CD14-positive monocyte (primary cell): ENCODE measurements around the gene DRAM2. TPM values are rescaled to one million over a fixed set of nuclear protein-coding genes. Genes with fewer than 3 reads are reported as not detected.

ENCODE experiments used
- DNase-seq, 3 donors: peaks; one replicate each; pipeline ENCODE4 v3.0.0-alpha.2; 2011 to 2022
- H2AFZ ChIP-seq: 2 replicates; pipeline ENCODE4 v1.6.0; 2012; ENCODE audit warnings: mild to moderate bottlenecking, low read depth, low read length, inconsistent platforms; ENCODE audit not compliant: insufficient read depth, poor library complexity, severe bottlenecking
- H3K27ac ChIP-seq, 2 donors: 1 replicate in 1 of 2; 2 replicates in 1 of 2; pipeline ENCODE4 v1.5.1; 2012 to 2013; ENCODE audit warnings: low read length in 2 of 2, control low read depth in 1 of 2, inconsistent platforms in 1 of 2, low read depth in 1 of 2, mild to moderate bottlenecking in 1 of 2
- H3K27me3 ChIP-seq, 2 donors: one replicate each; pipeline versions ENCODE4 v1.6.0 to v1.6.1; 2011 to 2013; ENCODE audit warnings: low read length in 2 of 2; ENCODE audit not compliant: control insufficient read depth in 2 of 2, insufficient read depth in 2 of 2
- H3K36me3 ChIP-seq, 2 donors: replicated peaks in 1 of 2; 1 replicate in 1 of 2; 2 replicates in 1 of 2; pipeline versions ENCODE4 v1.5.1 to v1.6.1; 2012 to 2013; ENCODE audit warnings: low read length in 2 of 2, control low read depth in 1 of 2, inconsistent platforms in 1 of 2, mild to moderate bottlenecking in 1 of 2; ENCODE audit not compliant: insufficient read depth in 2 of 2, control insufficient read depth in 1 of 2
- H3K4me1 ChIP-seq, 2 donors: 1 replicate in 1 of 2; 2 replicates in 1 of 2; pipeline versions ENCODE4 v1.5.1 to v1.6.1; 2012 to 2013; ENCODE audit warnings: low read length in 2 of 2, control low read depth in 1 of 2, inconsistent platforms in 1 of 2, mild to moderate bottlenecking in 1 of 2, moderate library complexity in 1 of 2; ENCODE audit not compliant: insufficient read depth in 2 of 2, control insufficient read depth in 1 of 2
- H3K4me2 ChIP-seq: replicated peaks from 2 replicates; pipeline ENCODE3; 2012; ENCODE audit warnings: low read length, moderate library complexity, mild to moderate bottlenecking; ENCODE audit not compliant: poor library complexity, severe bottlenecking; ENCODE audit errors: extremely low read depth
- H3K4me3 ChIP-seq, 3 experiments: fragments of 200-600 bp in 1 of 3; sonication (generic) in 1 of 3; replicated peaks in 1 of 3; 1 replicate in 2 of 3; 2 replicates in 1 of 3; pipeline ENCODE4 v1.5.1; 2011 to 2013; ENCODE audit warnings: low read length in 3 of 3, mild to moderate bottlenecking in 3 of 3, control low read depth in 2 of 3, low read depth in 2 of 3, inconsistent platforms in 1 of 3, moderate library complexity in 1 of 3
- H3K79me2 ChIP-seq: 2 replicates; pipeline ENCODE4 v1.6.0; 2012; ENCODE audit warnings: mild to moderate bottlenecking, control low read depth, inconsistent platforms, low read length, moderate library complexity; ENCODE audit not compliant: insufficient read depth
- H3K9ac ChIP-seq: 2 replicates; pipeline ENCODE4 v1.6.0; 2017; ENCODE audit warnings: low read length, mild to moderate bottlenecking; ENCODE audit not compliant: insufficient read depth, poor library complexity, severe bottlenecking
- H3K9me3 ChIP-seq, 2 donors: replicated peaks in 1 of 2; 1 replicate in 1 of 2; 2 replicates in 1 of 2; pipeline versions ENCODE4 v1.5.1 to v1.6.1; 2012 to 2013; ENCODE audit warnings: low read length in 2 of 2, control low read depth in 1 of 2; ENCODE audit not compliant: control insufficient read depth in 1 of 2, insufficient read depth in 1 of 2
- H4K20me1 ChIP-seq: 2 replicates; pipeline ENCODE4 v1.6.0; 2012; ENCODE audit warnings: mild to moderate bottlenecking, low read length, control low read depth, moderate library complexity; ENCODE audit not compliant: insufficient read depth
- H3K27ac Mint-ChIP-seq, 7 donors: one replicate each; pipeline ENCODE4 v1.8.0; 2020; ENCODE audit warnings: mild to moderate bottlenecking in 7 of 7, mixed read lengths in 7 of 7, moderate library complexity in 6 of 7, inconsistent platforms in 2 of 7
- H3K27me3 Mint-ChIP-seq, 3 donors: one replicate each; pipeline ENCODE4 v1.8.0; 2021 to 2022; ENCODE audit warnings: low read depth in 3 of 3, mild to moderate bottlenecking in 3 of 3, mixed read lengths in 3 of 3, moderate library complexity in 3 of 3, inconsistent platforms in 1 of 3
- H3K36me3 Mint-ChIP-seq, 2 donors: one replicate each; pipeline ENCODE4 v1.8.0; 2020; ENCODE audit warnings: mixed read lengths in 2 of 2, inconsistent platforms in 1 of 2, mild to moderate bottlenecking in 1 of 2
- H3K4me1 Mint-ChIP-seq: one replicate; pipeline ENCODE4 v1.8.0; 2020; ENCODE audit warnings: mild to moderate bottlenecking, mixed read lengths
- H3K4me3 Mint-ChIP-seq, 2 donors: one replicate each; pipeline ENCODE4 v1.8.0; 2020; ENCODE audit warnings: mild to moderate bottlenecking in 2 of 2, mixed read lengths in 2 of 2, moderate library complexity in 1 of 2
- H3K9me3 Mint-ChIP-seq, 7 donors: one replicate each; pipeline ENCODE4 v1.8.0; 2020 to 2022; ENCODE audit warnings: mixed read lengths in 7 of 7, mild to moderate bottlenecking in 6 of 7, moderate library complexity in 6 of 7, inconsistent platforms in 2 of 7
- WGBS: methylation state at CpG from one replicate; pipeline ENCODE4 v1.1.5; 2013; ENCODE audit warnings: missing lambda C conversion rate; ENCODE audit not compliant: insufficient coverage; 5-methylcytosine and 5-hydroxymethylcytosine counted together
- intact Hi-C, 2 donors: fragments of 100-400 bp; cut with micrococcal nuclease; formaldehyde crosslinking; loops; one replicate each; pipeline versions ENCODE4 v1.15.0 to v1.15.1; 2023
- polyA plus RNA-seq, 3 donors: library from polyadenylated mRNA; depleted of rRNA in 1 of 3; unstranded in 2 of 3; stranded (reverse) in 1 of 3; fragments of 300-500 nt in 2 of 3; fragments of >200 nt in 1 of 3; fragmentation: Illumina TruSeq in 2 of 3; gene quantifications; 1 replicate in 2 of 3; 2 replicates in 1 of 3; pipeline ENCODE4 v1.2.3, GENCODE V29; 2012 to 2021
- TF ChIP-seq, protein P1 (sequence below): fragments of 200-600 bp; IDR thresholded peaks from one replicate; pipeline ENCODE4 v1.8.0; 2022; ENCODE audit warnings: antibody characterized with exemption, mild to moderate bottlenecking

The DRAM2 gene
- polyA plus RNA-seq, 3 donors = 85.9 to 204 (median 190) TPM

DNA sequence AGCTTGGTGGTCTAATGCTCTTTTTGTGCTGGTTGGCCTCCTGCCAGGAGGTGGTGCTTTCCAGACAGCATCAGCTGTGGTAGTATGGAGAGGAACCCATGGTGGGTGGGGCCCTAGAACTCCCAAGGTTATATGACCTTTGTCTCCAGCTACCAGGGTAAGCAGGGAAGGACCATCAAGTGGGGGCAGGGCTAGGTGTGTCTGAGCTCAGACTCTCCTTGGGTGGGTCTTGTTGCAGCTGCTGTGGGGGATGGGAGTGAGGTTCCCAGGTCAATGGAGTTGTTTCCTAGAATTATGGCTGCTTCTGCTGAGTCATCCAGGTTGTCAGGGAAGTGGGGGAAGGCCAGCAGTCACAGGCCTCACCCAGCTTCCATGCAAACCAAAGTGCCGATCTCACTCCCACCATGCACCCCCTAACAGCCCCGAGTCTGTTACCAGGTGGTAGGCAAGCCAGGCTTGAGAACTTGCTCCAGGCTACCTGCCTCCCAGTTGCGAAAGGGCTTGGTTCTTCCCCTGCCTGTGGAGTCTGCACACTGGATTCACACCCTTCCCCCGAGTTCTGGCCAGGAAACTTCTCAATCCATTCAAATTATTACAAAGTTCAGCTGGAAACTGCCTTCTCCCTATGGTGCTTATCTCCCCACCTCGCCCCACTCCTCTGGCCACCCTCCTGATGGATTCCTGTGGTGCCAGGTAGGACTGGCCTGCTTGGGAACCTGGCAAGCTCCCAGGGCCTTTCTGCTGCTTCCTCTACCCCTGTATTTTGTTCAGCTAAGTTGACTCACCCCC, 37.8 kb downstream of the DRAM2 start:
- Histone ChIP-seq H4K20me1 (no peaks in the 10 kb centered on the region), H3K4me3 (no peak overlapping the region), H3K36me3 (no peaks in the 10 kb centered on the region), H3K79me2 (no peaks in the 10 kb centered on the region), H3K4me2 (no peak overlapping the region), H3K27me3 (no peaks in the 10 kb centered on the region), H2AFZ (no peak overlapping the region), H3K9ac (no peak overlapping the region), H3K4me1 (no peaks in the 10 kb centered on the region), H3K9me3 (peaks cover 0 to 17% of the 10 kb centered on the region in 2 donors), H3K27ac (no peak overlapping the region)
- Mint-ChIP-seq H3K27me3 (peaks cover 0 to 3% (median 2%) of the 10 kb centered on the region in 3 donors), H3K9me3 (peaks cover 12 to 24% (median 18%) of the 10 kb centered on the region in 7 donors), H3K4me3 (no peak overlapping the region), H3K36me3 (no peaks in the 10 kb centered on the region), H3K4me1 (no peaks in the 10 kb centered on the region), H3K27ac (peak overlapping the region in 1 of 7 donors; percentile 38)
- TF ChIP-seq, protein P1, sequence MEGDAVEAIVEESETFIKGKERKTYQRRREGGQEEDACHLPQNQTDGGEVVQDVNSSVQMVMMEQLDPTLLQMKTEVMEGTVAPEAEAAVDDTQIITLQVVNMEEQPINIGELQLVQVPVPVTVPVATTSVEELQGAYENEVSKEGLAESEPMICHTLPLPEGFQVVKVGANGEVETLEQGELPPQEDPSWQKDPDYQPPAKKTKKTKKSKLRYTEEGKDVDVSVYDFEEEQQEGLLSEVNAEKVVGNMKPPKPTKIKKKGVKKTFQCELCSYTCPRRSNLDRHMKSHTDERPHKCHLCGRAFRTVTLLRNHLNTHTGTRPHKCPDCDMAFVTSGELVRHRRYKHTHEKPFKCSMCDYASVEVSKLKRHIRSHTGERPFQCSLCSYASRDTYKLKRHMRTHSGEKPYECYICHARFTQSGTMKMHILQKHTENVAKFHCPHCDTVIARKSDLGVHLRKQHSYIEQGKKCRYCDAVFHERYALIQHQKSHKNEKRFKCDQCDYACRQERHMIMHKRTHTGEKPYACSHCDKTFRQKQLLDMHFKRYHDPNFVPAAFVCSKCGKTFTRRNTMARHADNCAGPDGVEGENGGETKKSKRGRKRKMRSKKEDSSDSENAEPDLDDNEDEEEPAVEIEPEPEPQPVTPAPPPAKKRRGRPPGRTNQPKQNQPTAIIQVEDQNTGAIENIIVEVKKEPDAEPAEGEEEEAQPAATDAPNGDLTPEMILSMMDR = no peak
- WGBS = 93% methylated on average over 4 of the region's 5 CpGs
- DNase-seq = no peak
- intact Hi-C loops = no loop called here

DNA sequence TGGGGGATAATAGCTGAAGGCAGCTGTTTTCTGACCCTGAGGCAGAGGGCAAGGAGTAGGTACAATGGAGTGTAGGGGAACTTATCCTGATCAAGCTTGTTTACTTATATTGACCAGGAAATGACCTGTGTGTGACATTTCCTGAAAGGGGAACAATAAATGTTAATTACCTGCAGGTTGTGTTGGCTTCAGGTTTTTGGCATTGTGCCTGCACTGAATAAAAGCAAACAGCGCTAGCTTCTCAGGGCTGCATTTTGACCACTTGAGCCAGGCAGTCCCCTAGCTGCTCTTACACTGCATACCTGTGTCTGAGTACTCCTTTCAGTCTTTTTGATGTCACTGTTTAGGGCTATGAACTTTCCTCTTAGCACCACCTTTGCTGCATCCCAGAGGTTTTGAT, 40.6 kb downstream of the DRAM2 start:
- Histone ChIP-seq H3K79me2 (no peaks in the 10 kb centered on the region), H3K4me2 (no peak overlapping the region), H2AFZ (no peak overlapping the region), H3K4me3 (no peak overlapping the region), H3K27ac (no peak overlapping the region), H3K27me3 (no peaks in the 10 kb centered on the region), H3K9ac (no peak overlapping the region), H3K36me3 (no peaks in the 10 kb centered on the region), H3K9me3 (peaks cover 0 to 19% of the 10 kb centered on the region in 2 donors), H3K4me1 (no peaks in the 10 kb centered on the region), H4K20me1 (no peaks in the 10 kb centered on the region)
- peaks cover under 1 to 4% (median 2%) of the 10 kb centered on the region in 3 donors for H3K27me3 Mint-ChIP-seq
- H3K4me3 Mint-ChIP-seq = no peak overlapping the region
- WGBS = 100% methylated on average over 1 of the region's 1 CpG
- TF ChIP-seq, protein P1 = no peak
- H3K36me3 Mint-ChIP-seq = no peaks in the 10 kb centered on the region
- no peak for DNase-seq
- intact Hi-C loops = no loop called here
- no peak overlapping the region for H3K27ac Mint-ChIP-seq
- H3K4me1 Mint-ChIP-seq = peaks cover 2% of the 10 kb centered on the region
- H3K9me3 Mint-ChIP-seq = peaks cover 19 to 37% (median 32%) of the 10 kb centered on the region in 7 donors
